K562 (cell line): ENCODE measurements around the gene SCUBE1. TPM values are rescaled to one million over a fixed set of nuclear protein-coding genes. Genes with fewer than 3 reads are reported as not detected.

ENCODE experiments used
- ATAC-seq: fragments of 200-7000 bp; cut with Tn5 transposase; 3 replicates; pipeline ENCODE4 v1.9.1; 2020; ENCODE audit warnings: moderate library complexity
- BruUV-seq: library from RNA; stranded (reverse); fragments of 400-500 nt; replicated peaks from 2 replicates; lab custom pipeline; 2021; lab: Mats Ljungman, UMichigan
- CTCF ChIA-PET: fragments of 300-600 bp; formaldehyde crosslinking; extraction: SDS; loops from one replicate; lab custom pipeline; 2021; ENCODE audit warnings: low intra/inter-chr PET ratio; lab: Yijun Ruan, JAX
- POLR2A ChIA-PET: fragments of 300-600, 350-650 bp; sonication (Branson Sonifier 250); formaldehyde crosslinking; extraction: SDS; loops from one replicate; lab custom pipeline; 2021; ENCODE audit warnings: antibody characterized with exemption, inconsistent platforms; lab: Yijun Ruan, JAX
- DNase-seq, 4 experiments: peaks; one replicate each; pipeline versions ENCODE4 v3.0.0 to v3.0.0-alpha.2; 2011 to 2018; ENCODE audit warnings: low spot score in 3 of 4, mixed read lengths in 3 of 4; ENCODE audit errors: extremely low read depth in 1 of 4
- FAIRE-seq: peaks from 2 replicates; lab custom pipeline; 2011; peaks lifted over from hg19 to GRCh38; lab: Jason Lieb, UNC
- H2AFZ ChIP-seq: 2 replicates; pipeline ENCODE4 v1.6.0; 2011; ENCODE audit warnings: low read depth, low read length, control low read depth, inconsistent platforms
- H3K27ac ChIP-seq: fragments of 200-600 bp; 3 replicates; pipeline ENCODE4 v1.8.0; 2011; ENCODE audit warnings: low read depth, mild to moderate bottlenecking, control low read depth, inconsistent platforms, low read length, moderate library complexity, mixed read lengths; ENCODE audit errors: extremely low read depth
- H3K27me3 ChIP-seq, 2 experiments: fragments of 300-600 bp in 1 of 2; 2 replicates in 1 of 2; 3 replicates in 1 of 2; pipeline versions ENCODE4 v1.6.0 to v1.8.0; 2011; ENCODE audit warnings: inconsistent platforms in 2 of 2, low read length in 2 of 2, mild to moderate bottlenecking in 1 of 2, mixed read lengths in 1 of 2, moderate library complexity in 1 of 2; ENCODE audit not compliant: control insufficient read depth in 2 of 2, insufficient read depth in 2 of 2
- H3K36me3 ChIP-seq: fragments of 300-600 bp; 3 replicates; pipeline ENCODE4 v1.8.0; 2011; ENCODE audit warnings: mild to moderate bottlenecking, low read length, inconsistent platforms; ENCODE audit not compliant: control insufficient read depth, insufficient read depth
- H3K4me1 ChIP-seq, 2 experiments: fragments of 200-600 bp in 1 of 2; replicated peaks in 1 of 2; 2 replicates in 1 of 2; 3 replicates in 1 of 2; pipeline versions ENCODE4 v1.5.1 to v1.8.0; 2011; ENCODE audit warnings: inconsistent platforms in 2 of 2, low read length in 2 of 2, mild to moderate bottlenecking in 1 of 2, mixed read lengths in 1 of 2, moderate library complexity in 1 of 2; ENCODE audit not compliant: control insufficient read depth in 2 of 2, insufficient read depth in 2 of 2
- H3K4me2 ChIP-seq: 2 replicates; pipeline ENCODE4 v1.6.1; 2011; ENCODE audit warnings: low read length, control low read depth, inconsistent platforms, mixed read lengths; ENCODE audit not compliant: insufficient read depth
- H3K4me3 ChIP-seq: fragments of 200-600 bp; sonication (generic), shearing (Covaris generic); 2 replicates; pipeline ENCODE4 v1.5.1; 2016; ENCODE audit warnings: control low read depth, inconsistent platforms
- H3K79me2 ChIP-seq: fragments of 200-600 bp; 3 replicates; pipeline ENCODE4 v1.8.0; 2011; ENCODE audit warnings: low read length, inconsistent platforms; ENCODE audit not compliant: control insufficient read depth, insufficient read depth
- H3K9ac ChIP-seq, 2 experiments: 2 replicates each; pipeline versions ENCODE4 v1.6.0 to v1.6.1; 2011; ENCODE audit warnings: low read depth in 2 of 2, low read length in 2 of 2, control low read depth in 1 of 2, inconsistent platforms in 1 of 2, mild to moderate bottlenecking in 1 of 2, mixed read lengths in 1 of 2; ENCODE audit not compliant: insufficient read depth in 1 of 2
- H3K9me1 ChIP-seq: one replicate; pipeline ENCODE4 v1.6.0; 2011; ENCODE audit warnings: inconsistent platforms, mild to moderate bottlenecking, low read length, moderate library complexity; ENCODE audit not compliant: control insufficient read depth, insufficient read depth
- H3K9me3 ChIP-seq: replicated peaks from 2 replicates; pipeline ENCODE4 v1.5.1; 2011; ENCODE audit warnings: low read depth, low read length, inconsistent platforms; ENCODE audit not compliant: control insufficient read depth, insufficient read depth
- H4K20me1 ChIP-seq: replicated peaks from 2 replicates; pipeline ENCODE4 v1.6.1; 2011; ENCODE audit warnings: low read length, inconsistent platforms, mixed read lengths; ENCODE audit not compliant: control insufficient read depth, insufficient read depth
- ETV5 ChIP-seq: sonication (generic); formaldehyde crosslinking; IDR thresholded peaks from 2 replicates; pipeline ENCODE4 v1.4.0; 2020; ENCODE audit warnings: low read depth, mild to moderate bottlenecking, missing genetic modification reagents
- HDAC8 ChIP-seq: fragments of 450-650 bp; IDR thresholded peaks from 2 replicates; pipeline ENCODE4 v1.6.1; 2016; ENCODE audit warnings: mild to moderate bottlenecking, missing genetic modification characterization, moderate library complexity, missing compliant biosample characterization
- KAT2B ChIP-seq: IDR thresholded peaks from one replicate; pipeline ENCODE4 v1.6.1; 2012; ENCODE audit warnings: low read depth, mild to moderate bottlenecking, control low read depth, inconsistent platforms, low read length, moderate library complexity
- MTA2 ChIP-seq: fragments of 450-650 bp; IDR thresholded peaks from 2 replicates; pipeline ENCODE4 v1.6.1; 2016; ENCODE audit warnings: low read depth
- RBFOX2 ChIP-seq: fragments of 200-400 bp; formaldehyde crosslinking; IDR thresholded peaks from 2 replicates; pipeline ENCODE4 v1.6.1; 2017; ENCODE audit warnings: low read depth, mild to moderate bottlenecking, low read length, moderate library complexity
- SAFB ChIP-seq: fragments of 200-400 bp; formaldehyde crosslinking; IDR thresholded peaks from 2 replicates; pipeline ENCODE4 v1.6.1; 2017; ENCODE audit warnings: low read depth, low read length, borderline replicate concordance
- TAF1 ChIP-seq: IDR thresholded peaks from 2 replicates; pipeline ENCODE4 v1.6.1; 2011; ENCODE audit warnings: mild to moderate bottlenecking, low read length, moderate library complexity; ENCODE audit not compliant: insufficient read depth, control insufficient read depth, severe bottlenecking; ENCODE audit errors: extremely low read depth
- UBTF ChIP-seq, 2 experiments: IDR thresholded peaks; 2 replicates each; pipeline ENCODE4 v1.6.1; 2012; ENCODE audit warnings: improper control_type of control experiment in 2 of 2, low read depth in 2 of 2, low read length in 2 of 2, borderline replicate concordance in 1 of 2
- ZNF24 ChIP-seq: fragments of 450-650 bp; IDR thresholded peaks from 2 replicates; pipeline ENCODE4 v1.6.1; 2016
- WGBS: fragments of 100-300 bp; shearing (Covaris generic); methylation state at CpG from one replicate; pipeline ENCODE4 v1.1.6; 2016; ENCODE audit warnings: low coverage, mixed read lengths; ENCODE audit not compliant: insufficient coverage; ENCODE audit errors: missing lambda C conversion rate; 5-methylcytosine and 5-hydroxymethylcytosine counted together
- in situ Hi-C: fragments of 300-500 bp; cut with MboI; formaldehyde crosslinking; loops from 4 replicates; pipeline ENCODE4 v1.15.0; 2018; ENCODE audit warnings: inconsistent platforms, mixed read lengths
- intact Hi-C: fragments of 100-400 bp; cut with micrococcal nuclease; formaldehyde crosslinking; loops from 2 replicates; pipeline ENCODE4 v1.14.2; 2022
- polyA plus RNA-seq, 8 experiments: library from polyadenylated mRNA; depleted of rRNA in 4 of 8; stranded (reverse) in 5 of 8; unstranded in 3 of 8; fragments of >200 nt; fragmentation: Nextera tagmentation in 2 of 8; fragmentation: Illumina TruSeq in 1 of 8; extraction: Ambion mirVana in 2 of 8; extraction: Trizol in 1 of 8; gene quantifications; 2 replicates each; pipeline versions ENCODE4 v1.2.1 to v1.2.3, GENCODE V29; 2011 to 2014; ENCODE audit warnings: inconsistent platforms in 1 of 8, missing spikeins in 1 of 8
- total RNA-seq, 7 experiments: library from RNA; depleted of rRNA in 6 of 7; stranded (reverse); fragments of >200 nt in 6 of 7; fragmentation: Illumina TruSeq in 2 of 7; extraction: Trizol in 2 of 7; gene quantifications; 2 replicates each; pipeline versions ENCODE4 v1.2.1 to v1.2.3, GENCODE V29; 2011 to 2021; ENCODE audit warnings: low replicate concordance in 1 of 7
- TF ChIP-seq, protein P1 (sequence below): IDR thresholded peaks from 3 replicates; pipeline ENCODE4 v1.6.1; 2011; ENCODE audit warnings: borderline replicate concordance, mild to moderate bottlenecking, moderate library complexity; ENCODE audit not compliant: insufficient read length; ENCODE audit errors: extremely low read depth

Gene SCUBE1
- total and polyA plus RNA-seq, 9 of the 15 experiments (the other 6 are each of a cell fraction or from before 2014, with no cell fraction given): 0.03 to 0.47 (median 0.29) TPM; not detected in 6

GRCh38 chr22:43156413-43156812 is 186.8 kb downstream of the SCUBE1 start:
- H2AFZ ChIP-seq: no peak overlapping the region
- BruUV-seq: no TSS peak
- peaks cover 0 to 46% of the 10 kb centered on the region in 2 experiments; a peak in 3 of 5 replicates for H3K4me1 ChIP-seq
- no peak overlapping the region for H3K27ac ChIP-seq
- no peak for TF ChIP-seq TAF1
- TF ChIP-seq RBFOX2: peak; percentile 5; the same call in 1 of the 2 replicates
- no peak for TF ChIP-seq ETV5 (CRISPR knock-in tag)
- no peak for ATAC-seq
- WGBS: 80% methylated on average over 8 of the region's 12 CpGs
- no peak for FAIRE-seq
- peaks cover 9% of the 10 kb centered on the region; the same call in 1 of the 3 replicates for H3K36me3 ChIP-seq
- peaks cover 31% of the 10 kb centered on the region for H3K79me2 ChIP-seq
- DNase-seq: no peak
- in situ Hi-C loops (no loop called here), intact Hi-C loops (no loop called here)
- 0 out of 2 replicates have a peak, but pooled peaks cover 3% of the 10 kb centered on the region for H4K20me1 ChIP-seq
- no peaks in the 10 kb centered on the region for H3K9me3 ChIP-seq
- H3K4me3 ChIP-seq: no peak overlapping the region
- POLR2A ChIA-PET: no interaction called here
- CTCF ChIA-PET: no interaction called here
- 0 out of 4 replicates have a peak overlapping the region, but pooled peaks of 1 of the 2 experiments have one; percentile 35 for H3K9ac ChIP-seq
- H3K4me2 ChIP-seq: no peak overlapping the region
- no peaks in the 10 kb centered on the region for H3K9me1 ChIP-seq
- H3K27me3 ChIP-seq: no peaks in the 10 kb centered on the region

- FAIRE-seq (no peak), DNase-seq (no peak), ATAC-seq (no peak)
- Histone ChIP-seq H3K27me3 (no peaks in the 10 kb centered on the region), H3K4me1 (peaks cover 0 to 52% of the 10 kb centered on the region in 2 experiments; a peak in 3 of 5 replicates), H3K9ac (no peak overlapping the region), H3K36me3 (peaks cover 6% of the 10 kb centered on the region; the same call in 1 of the 3 replicates), H2AFZ (no peak overlapping the region), H3K9me3 (no peaks in the 10 kb centered on the region), H4K20me1 (0 out of 2 replicates have a peak, but pooled peaks cover 3% of the 10 kb centered on the region), H3K27ac (no peak overlapping the region), H3K79me2 (peaks cover 31% of the 10 kb centered on the region), H3K9me1 (no peaks in the 10 kb centered on the region), H3K4me3 (no peak overlapping the region), H3K4me2 (no peak overlapping the region)
- ChIA-PET POLR2A (no interaction called here), CTCF (no interaction called here)
- BruUV-seq: no TSS peak
- WGBS: 78% methylated on average over 4 of the region's 5 CpGs
- intact Hi-C loops (no loop called here), in situ Hi-C loops (no loop called here)
- no peak for TF ChIP-seq ZNF24
- TF ChIP-seq MTA2: no peak
- TF ChIP-seq KAT2B: no peak
- no peak for TF ChIP-seq SAFB
- TF ChIP-seq HDAC8 (tag): no peak
- TF ChIP-seq, protein P1, sequence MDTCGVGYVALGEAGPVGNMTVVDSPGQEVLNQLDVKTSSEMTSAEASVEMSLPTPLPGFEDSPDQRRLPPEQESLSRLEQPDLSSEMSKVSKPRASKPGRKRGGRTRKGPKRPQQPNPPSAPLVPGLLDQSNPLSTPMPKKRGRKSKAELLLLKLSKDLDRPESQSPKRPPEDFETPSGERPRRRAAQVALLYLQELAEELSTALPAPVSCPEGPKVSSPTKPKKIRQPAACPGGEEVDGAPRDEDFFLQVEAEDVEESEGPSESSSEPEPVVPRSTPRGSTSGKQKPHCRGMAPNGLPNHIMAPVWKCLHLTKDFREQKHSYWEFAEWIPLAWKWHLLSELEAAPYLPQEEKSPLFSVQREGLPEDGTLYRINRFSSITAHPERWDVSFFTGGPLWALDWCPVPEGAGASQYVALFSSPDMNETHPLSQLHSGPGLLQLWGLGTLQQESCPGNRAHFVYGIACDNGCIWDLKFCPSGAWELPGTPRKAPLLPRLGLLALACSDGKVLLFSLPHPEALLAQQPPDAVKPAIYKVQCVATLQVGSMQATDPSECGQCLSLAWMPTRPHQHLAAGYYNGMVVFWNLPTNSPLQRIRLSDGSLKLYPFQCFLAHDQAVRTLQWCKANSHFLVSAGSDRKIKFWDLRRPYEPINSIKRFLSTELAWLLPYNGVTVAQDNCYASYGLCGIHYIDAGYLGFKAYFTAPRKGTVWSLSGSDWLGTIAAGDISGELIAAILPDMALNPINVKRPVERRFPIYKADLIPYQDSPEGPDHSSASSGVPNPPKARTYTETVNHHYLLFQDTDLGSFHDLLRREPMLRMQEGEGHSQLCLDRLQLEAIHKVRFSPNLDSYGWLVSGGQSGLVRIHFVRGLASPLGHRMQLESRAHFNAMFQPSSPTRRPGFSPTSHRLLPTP: no peak
- TF ChIP-seq UBTF (IDR thresholded peaks at IDR 0.05; ENCODE audit: borderline replicate concordance in 1 of 2, low read depth in 2 of 2, low read length in 2 of 2): no peak
These were observed 187.4 kb downstream of the SCUBE1 start for GRCh38 chr22:43155789-43156188.
